ENCODE results near the gene SLC36A1. TPM values are rescaled to one million over a fixed set of nuclear protein-coding genes. Genes with fewer than 3 reads are reported as not detected.

The SLC36A1 gene
- total and polyA plus RNA-seq, 2 experiments from 2014 or later: 10.9 to 19.5 TPM

GRCh38 chr5:151434570-151435237 is 12.7 kb upstream of the SLC36A1 start:
- TF ChIP-seq CTCF (IDR thresholded peaks at IDR 0.05; ENCODE audit: poor library complexity): no peak
- no peak for TF ChIP-seq EZH2 (IDR thresholded peaks at IDR 0.05; ENCODE audit: borderline replicate concordance)
- no peak for TF ChIP-seq EZH2phosphoT487 (IDR thresholded peaks at IDR 0.05; ENCODE audit: low read depth, severe bottlenecking, unreplicated experiment)
- no peaks in the 10 kb centered on the region for H3K27me3 ChIP-seq
- H3K9me2 ChIP-seq (replicated peaks; ENCODE audit: insufficient read depth): no peaks in the 10 kb centered on the region
- no peaks in the 10 kb centered on the region for H3K79me2 ChIP-seq
- H3K36me3 ChIP-seq (replicated peaks; ENCODE audit: insufficient read depth, low read depth): no peaks in the 10 kb centered on the region
- no peak overlapping the region for H3K4me2 ChIP-seq
- H3K27ac ChIP-seq: no peak overlapping the region
- no peak overlapping the region for H3K4me3 ChIP-seq
- no peaks in the 10 kb centered on the region for H3K4me1 ChIP-seq (ENCODE audit: insufficient read depth)
- no peaks in the 10 kb centered on the region for H4K20me1 ChIP-seq (ENCODE audit: insufficient read depth, poor library complexity, severe bottlenecking)
- no peaks in the 10 kb centered on the region for H3K9me3 ChIP-seq (ENCODE audit: low read depth)
- H2AFZ ChIP-seq: no peak overlapping the region
- no peak for DNase-seq (ENCODE audit: low spot score)
- WGBS (ENCODE audit: low lambda C conversion rate, missing lambda C conversion rate): 93% methylated on average over 5 of the region's 5 CpGs

- 12% methylated on average over 24 of the region's 24 CpGs for WGBS (ENCODE audit: low lambda C conversion rate, missing lambda C conversion rate)
Measured at GRCh38 chr5:151448038-151448985, 909 bp downstream of the SLC36A1 start.

GRCh38 chr5:151449297-151449696 is 1.9 kb downstream of the SLC36A1 start:
- no peak for DNase-seq (ENCODE audit: low spot score)
- Histone ChIP-seq H3K79me2 (peaks cover 44% of the 10 kb centered on the region), H3K4me1 (ENCODE audit: insufficient read depth) (peaks cover 19% of the 10 kb centered on the region), H4K20me1 (ENCODE audit: insufficient read depth, poor library complexity, severe bottlenecking) (no peaks in the 10 kb centered on the region), H3K4me3 (no peak overlapping the region), H2AFZ (no peak overlapping the region), H3K9me2 (replicated peaks; ENCODE audit: insufficient read depth) (no peaks in the 10 kb centered on the region), H3K4me2 (peak overlapping the region; percentile 97), H3K9me3 (ENCODE audit: low read depth) (no peaks in the 10 kb centered on the region), H3K36me3 (replicated peaks; ENCODE audit: insufficient read depth, low read depth) (no peaks in the 10 kb centered on the region), H3K27ac (no peak overlapping the region), H3K27me3 (no peaks in the 10 kb centered on the region)
- 32% methylated on average over 7 of the region's 7 CpGs for WGBS (ENCODE audit: low lambda C conversion rate, missing lambda C conversion rate)
- no peak for TF ChIP-seq EZH2phosphoT487 (IDR thresholded peaks at IDR 0.05; ENCODE audit: low read depth, severe bottlenecking, unreplicated experiment)
- no peak for TF ChIP-seq CTCF (IDR thresholded peaks at IDR 0.05; ENCODE audit: poor library complexity)
- TF ChIP-seq EZH2 (IDR thresholded peaks at IDR 0.05; ENCODE audit: borderline replicate concordance): no peak

More at GRCh38 chr5:151448038-151448985, 909 bp downstream of the SLC36A1 start:
- no peaks in the 10 kb centered on the region for H4K20me1 ChIP-seq (ENCODE audit: insufficient read depth, poor library complexity, severe bottlenecking)
- H3K4me1 ChIP-seq (ENCODE audit: insufficient read depth): peaks cover 19% of the 10 kb centered on the region
- H3K4me3 ChIP-seq: peak overlapping the region; percentile 78
- no peaks in the 10 kb centered on the region for H3K9me2 ChIP-seq (replicated peaks; ENCODE audit: insufficient read depth)
- H3K36me3 ChIP-seq (replicated peaks; ENCODE audit: insufficient read depth, low read depth): no peaks in the 10 kb centered on the region
- TF ChIP-seq EZH2phosphoT487 (IDR thresholded peaks at IDR 0.05; ENCODE audit: low read depth, severe bottlenecking, unreplicated experiment) (no peak), EZH2 (IDR thresholded peaks at IDR 0.05; ENCODE audit: borderline replicate concordance) (no peak), CTCF (IDR thresholded peaks at IDR 0.05; ENCODE audit: poor library complexity) (peak; percentile 29)
- H3K27me3 ChIP-seq: no peaks in the 10 kb centered on the region
- H3K79me2 ChIP-seq: peaks cover 41% of the 10 kb centered on the region
- DNase-seq (ENCODE audit: low spot score): peak; percentile 63
- peak overlapping the region; percentile 97 for H3K4me2 ChIP-seq
- H3K9me3 ChIP-seq (ENCODE audit: low read depth): no peaks in the 10 kb centered on the region
- peak overlapping the region; percentile 52 for H3K27ac ChIP-seq
- peak overlapping the region; percentile 85 for H2AFZ ChIP-seq
